ENCODE measurements around the gene TESK1.

The TESK1 gene

DNA sequence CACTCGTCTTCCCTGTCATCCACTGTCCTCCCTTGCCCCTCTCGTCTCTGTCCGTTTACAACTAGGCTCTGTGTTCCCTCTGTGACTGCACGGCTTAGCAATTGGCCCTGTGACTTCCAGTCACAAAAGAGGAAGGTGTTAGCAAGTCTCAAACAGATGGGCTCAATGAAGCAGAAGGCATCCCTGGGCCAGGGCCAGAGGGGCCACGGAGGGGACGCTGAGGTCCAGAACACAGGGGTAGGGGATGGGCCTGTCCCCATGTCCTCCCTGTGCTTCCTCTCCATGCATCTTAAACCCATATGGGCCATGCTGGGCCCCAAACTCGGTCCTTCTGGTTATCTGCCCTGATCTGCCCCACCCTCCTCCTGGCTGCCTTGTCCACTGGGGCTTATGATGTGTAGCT lies 13.3 kb downstream of the TESK1 start, which contains the start of gene CD72:
Gene CD72 (minus strand): TSS at position 89 of the 403 bp plus-strand sequence. CDS start 110 bp downstream, outside the sequence.
- Histone ChIP-seq H3K4me3 (peak within 1 kb of the TSS; percentile 79), H3K27ac (peak within 1 kb of the TSS in 1 of 2 donors; percentile 18)
- DNase-seq (ENCODE audit: low spot score), result peak; percentile 69
- TF ChIP-seq, protein P1, sequence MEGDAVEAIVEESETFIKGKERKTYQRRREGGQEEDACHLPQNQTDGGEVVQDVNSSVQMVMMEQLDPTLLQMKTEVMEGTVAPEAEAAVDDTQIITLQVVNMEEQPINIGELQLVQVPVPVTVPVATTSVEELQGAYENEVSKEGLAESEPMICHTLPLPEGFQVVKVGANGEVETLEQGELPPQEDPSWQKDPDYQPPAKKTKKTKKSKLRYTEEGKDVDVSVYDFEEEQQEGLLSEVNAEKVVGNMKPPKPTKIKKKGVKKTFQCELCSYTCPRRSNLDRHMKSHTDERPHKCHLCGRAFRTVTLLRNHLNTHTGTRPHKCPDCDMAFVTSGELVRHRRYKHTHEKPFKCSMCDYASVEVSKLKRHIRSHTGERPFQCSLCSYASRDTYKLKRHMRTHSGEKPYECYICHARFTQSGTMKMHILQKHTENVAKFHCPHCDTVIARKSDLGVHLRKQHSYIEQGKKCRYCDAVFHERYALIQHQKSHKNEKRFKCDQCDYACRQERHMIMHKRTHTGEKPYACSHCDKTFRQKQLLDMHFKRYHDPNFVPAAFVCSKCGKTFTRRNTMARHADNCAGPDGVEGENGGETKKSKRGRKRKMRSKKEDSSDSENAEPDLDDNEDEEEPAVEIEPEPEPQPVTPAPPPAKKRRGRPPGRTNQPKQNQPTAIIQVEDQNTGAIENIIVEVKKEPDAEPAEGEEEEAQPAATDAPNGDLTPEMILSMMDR (IDR thresholded peaks at IDR 0.05), result no peak

DNA sequence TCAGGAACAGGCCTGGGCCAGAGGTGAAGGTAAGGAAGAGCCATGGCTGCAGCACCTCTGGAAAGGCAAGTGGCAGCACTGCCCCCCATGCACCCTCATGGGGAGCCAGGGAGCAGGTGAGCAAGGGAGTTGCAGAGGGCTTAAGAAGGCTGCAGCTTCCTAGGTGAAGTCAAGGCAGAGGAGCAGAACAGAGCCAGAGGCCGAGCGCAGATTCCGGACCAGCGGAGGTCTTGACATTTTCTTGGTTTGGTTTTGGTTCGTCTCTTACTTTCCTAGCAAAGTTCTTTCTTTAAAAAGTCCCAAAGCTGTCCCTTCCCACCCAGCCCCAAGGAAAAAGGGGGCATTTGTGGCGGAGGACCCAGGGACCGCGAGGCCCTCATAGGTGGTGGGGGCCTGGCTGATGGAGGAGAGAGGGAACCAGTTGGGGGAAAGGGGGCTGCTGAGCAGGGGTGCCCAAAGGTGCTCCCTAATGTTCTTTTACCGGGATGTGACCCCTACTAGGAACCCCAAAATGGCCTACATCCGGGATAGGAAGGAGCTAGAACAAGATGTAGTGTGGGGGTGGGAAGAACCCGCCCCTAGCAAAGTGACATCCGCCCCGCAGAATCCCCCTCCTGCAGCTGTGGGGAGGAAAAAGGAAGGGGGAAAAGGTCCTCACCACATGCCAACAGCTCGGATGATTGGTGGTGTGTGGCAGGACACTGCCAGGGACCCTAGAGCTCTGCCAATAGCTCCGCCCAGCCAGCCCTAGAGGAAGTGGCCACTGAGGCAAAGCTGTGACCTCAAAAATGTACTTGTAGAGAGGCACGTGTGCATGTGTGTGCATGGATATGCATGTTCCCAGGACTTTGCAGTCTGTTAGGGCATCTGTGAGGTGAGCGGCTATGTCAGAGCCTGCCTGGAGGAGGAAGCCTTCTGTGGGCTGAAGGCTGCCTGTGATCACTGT lies 14.1 kb downstream of the TESK1 start:
- Histone ChIP-seq H3K27ac (peak overlapping the region in 1 of 2 donors; percentile 5), H3K4me3 (no peak overlapping the region)
- no peak for DNase-seq (ENCODE audit: low spot score)
- TF ChIP-seq, protein P1 (IDR thresholded peaks at IDR 0.05), result no peak

DNA sequence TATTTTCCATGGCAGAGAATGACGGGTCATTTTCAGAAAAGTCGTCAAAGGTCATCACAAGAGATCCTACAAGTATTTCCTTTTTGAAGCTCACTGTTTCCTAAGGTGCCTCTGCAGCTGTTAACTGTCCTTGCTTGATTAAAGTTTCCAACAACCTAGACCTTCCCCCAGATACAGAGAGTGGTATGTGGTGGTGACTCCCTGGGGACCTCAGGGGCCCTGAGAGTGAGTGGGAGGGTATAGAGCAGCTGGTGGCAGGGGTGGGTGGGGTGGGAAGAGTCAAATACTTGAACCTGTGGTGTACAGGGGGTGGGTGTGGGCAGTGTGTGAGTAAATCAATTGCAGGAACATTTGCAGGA lies 14.7 kb downstream of the TESK1 start:
- H3K27ac ChIP-seq, result no peak overlapping the region
- TF ChIP-seq, protein P1 (IDR thresholded peaks at IDR 0.05), result no peak
- no peak overlapping the region for H3K4me3 ChIP-seq
- DNase-seq (ENCODE audit: low spot score), result no peak

DNA sequence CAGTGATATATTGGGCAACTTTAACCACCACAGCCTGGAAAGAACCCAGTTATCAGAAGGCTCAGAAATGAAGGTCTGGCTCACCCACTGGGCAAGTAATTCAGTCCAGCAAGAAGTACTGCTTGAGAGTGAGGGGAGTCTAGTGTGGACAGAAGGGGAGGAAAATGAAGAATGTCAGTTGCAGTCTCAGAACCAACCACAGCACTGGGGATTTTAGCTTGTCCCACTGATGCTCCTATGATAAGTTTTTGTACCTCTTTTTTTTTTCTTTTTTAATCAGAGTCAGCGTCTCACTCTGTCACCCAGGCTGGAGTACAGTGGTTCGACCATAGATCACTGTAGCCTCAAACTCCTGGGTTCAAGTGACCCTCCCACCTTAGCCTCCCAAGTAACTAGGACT lies 22.5 kb downstream of the TESK1 start:
- DNase-seq (ENCODE audit: low spot score), result no peak
- Histone ChIP-seq H3K27ac (no peak overlapping the region), H3K4me3 (no peak overlapping the region)
- TF ChIP-seq, protein P1 (IDR thresholded peaks at IDR 0.05), result no peak

DNA sequence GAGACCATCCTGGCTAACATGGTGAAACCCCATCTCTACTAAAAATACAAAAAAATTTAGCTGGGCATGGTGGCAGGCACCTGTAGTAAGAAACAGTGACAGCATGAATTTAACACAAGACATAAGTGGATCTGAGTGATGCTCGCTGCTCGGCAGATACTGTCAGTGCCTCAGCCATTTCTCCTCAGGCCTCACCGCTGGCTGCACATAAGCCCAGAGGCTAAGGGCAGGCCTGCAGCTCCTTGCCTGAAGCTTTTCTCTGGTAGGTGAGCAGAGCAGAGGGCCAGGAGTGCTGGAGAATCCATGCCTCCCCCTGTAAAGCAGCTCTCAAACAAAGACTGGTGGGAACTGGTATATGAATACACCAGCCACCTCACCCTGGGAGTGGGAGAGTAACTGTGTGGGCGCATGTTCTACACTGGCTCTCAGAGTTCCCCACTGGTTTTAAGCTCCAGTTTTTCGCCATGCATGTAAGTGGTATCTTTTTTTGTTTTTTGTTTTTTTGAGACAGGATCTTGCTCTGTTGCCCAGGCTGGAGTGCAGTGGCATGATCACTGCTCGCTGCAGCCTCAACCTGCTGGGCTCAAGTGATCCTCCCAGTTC lies 23.4 kb downstream of the TESK1 start:
- TF ChIP-seq, protein P1 (IDR thresholded peaks at IDR 0.05), result no peak
- Histone ChIP-seq H3K4me3 (no peak overlapping the region), H3K27ac (no peak overlapping the region)
- no peak for DNase-seq (ENCODE audit: low spot score)

DNA sequence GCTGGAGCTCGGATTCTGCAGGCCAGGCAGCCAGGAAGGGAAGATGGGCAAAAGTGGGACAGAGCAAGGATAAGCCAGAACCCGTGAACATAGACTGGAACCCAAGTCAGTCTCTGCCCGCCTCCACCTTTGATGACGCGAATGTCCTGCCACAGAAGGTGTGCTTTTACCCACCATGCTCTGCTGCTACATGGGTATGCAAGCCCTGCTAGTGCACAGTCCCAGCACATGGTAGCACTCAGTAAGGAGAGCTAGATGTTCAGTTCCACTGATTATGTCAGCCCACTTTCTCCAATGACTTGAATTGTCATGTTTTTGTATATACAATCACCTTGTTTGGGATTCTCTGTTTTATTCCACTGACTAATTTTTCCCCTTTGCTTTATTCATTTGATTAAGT lies 24.5 kb downstream of the TESK1 start:
- DNase-seq (ENCODE audit: low spot score), result no peak
- Histone ChIP-seq H3K27ac (no peak overlapping the region), H3K4me3 (no peak overlapping the region)
- TF ChIP-seq, protein P1 (IDR thresholded peaks at IDR 0.05), result no peak
